OCI-LY7 (cell line): ENCODE results near the gene OSCAR.

Source experiments
- CTCF ChIP-seq: fragments of 200-600 bp; sonication (generic); conservative IDR thresholded peaks from 2 replicates; pipeline ENCODE4 v1.5.1; 2014; ENCODE audit warnings: mild to moderate bottlenecking, antibody characterized with exemption, low read length, moderate library complexity, mixed read lengths
- EZH2phosphoT487 ChIP-seq: fragments of 200-600 bp; sonication (generic); IDR thresholded peaks from 2 replicates; pipeline ENCODE4 v1.6.1; 2018; ENCODE audit warnings: low read depth, borderline replicate concordance, mild to moderate bottlenecking, mixed run types, antibody characterized with exemption, low read length, moderate library complexity, mixed read lengths

DNA sequence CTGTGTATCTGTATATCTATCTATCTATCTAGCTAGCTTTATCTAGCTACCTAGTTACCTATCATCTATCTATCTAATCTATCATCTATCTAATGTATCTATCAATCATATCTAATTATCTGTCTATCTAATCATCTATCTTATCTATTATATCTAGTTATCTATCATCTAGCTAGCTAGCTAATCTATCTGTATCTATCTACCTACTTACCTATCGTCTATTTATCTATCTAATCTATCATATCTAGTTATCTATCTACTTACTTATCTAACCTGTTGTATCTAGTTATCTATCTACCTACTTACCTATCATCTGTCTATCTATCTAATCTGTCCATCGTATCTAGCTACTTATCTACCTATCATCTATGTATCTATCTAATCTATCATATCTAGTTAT, 54.8 kb downstream of the OSCAR start:
- TF ChIP-seq EZH2phosphoT487 (no peak), CTCF (no peak)
